Activated T-helper 1 cell treated with anti-CD3 and anti-CD28 coated beads, Interleukin-2, amount 50 U/mL, for 16 hours (primary cell): ENCODE measurements around the gene SCN4A.

Experiments
- DNase-seq, 2 donors: peaks; one replicate each; pipeline ENCODE4 v3.0.0-alpha.2; 2020; ENCODE audit warnings: low read depth in 1 of 2, low spot score in 1 of 2

The SCN4A gene

DNA sequence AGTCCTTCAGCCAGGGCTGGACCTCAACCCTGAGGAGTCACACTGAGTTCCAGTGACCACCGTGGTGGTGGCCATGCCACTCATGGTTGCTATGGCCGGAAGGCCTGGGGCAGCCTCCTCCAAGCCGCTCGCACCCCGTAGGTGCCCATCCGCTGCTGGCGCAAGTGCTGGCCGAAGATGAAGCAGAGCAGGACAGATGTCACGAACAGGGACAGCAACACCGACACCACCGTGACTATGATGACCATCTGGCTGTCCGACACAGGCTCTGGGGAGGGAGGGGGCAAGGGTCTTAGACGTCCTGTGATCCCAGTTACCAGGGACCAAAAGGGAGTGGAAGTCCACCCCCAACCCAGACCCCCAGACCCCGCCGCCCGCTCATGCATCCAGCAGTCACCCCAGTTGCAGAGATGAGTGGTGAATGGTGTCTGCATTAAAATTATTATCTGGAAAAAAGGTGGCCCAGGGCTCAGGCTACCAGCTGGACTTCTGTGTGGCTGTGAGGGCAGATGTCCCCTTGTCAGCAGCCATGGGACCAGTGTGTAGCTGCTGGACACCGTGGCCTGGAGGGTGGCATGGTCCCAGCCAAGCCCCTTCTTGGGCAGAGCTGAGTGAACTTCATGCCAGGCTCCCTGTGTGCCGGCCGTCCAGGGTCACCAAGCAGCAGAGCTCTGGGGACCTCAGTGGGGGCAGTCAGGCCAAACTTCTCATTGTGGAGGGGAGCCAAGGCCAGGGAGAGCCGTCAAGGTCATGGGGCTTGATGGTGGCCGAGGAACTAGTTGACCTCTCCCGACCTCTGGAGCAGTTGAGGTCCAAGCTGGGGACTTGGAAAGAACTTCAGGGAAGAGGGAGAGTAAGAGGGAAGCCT, 30.2 kb upstream of the SCN4A start:
- DNase-seq: no peak

- DNase-seq: no peak
These were observed 29.2 kb upstream of the SCN4A start for GRCh38 chr17:64001763-64002529.

DNA sequence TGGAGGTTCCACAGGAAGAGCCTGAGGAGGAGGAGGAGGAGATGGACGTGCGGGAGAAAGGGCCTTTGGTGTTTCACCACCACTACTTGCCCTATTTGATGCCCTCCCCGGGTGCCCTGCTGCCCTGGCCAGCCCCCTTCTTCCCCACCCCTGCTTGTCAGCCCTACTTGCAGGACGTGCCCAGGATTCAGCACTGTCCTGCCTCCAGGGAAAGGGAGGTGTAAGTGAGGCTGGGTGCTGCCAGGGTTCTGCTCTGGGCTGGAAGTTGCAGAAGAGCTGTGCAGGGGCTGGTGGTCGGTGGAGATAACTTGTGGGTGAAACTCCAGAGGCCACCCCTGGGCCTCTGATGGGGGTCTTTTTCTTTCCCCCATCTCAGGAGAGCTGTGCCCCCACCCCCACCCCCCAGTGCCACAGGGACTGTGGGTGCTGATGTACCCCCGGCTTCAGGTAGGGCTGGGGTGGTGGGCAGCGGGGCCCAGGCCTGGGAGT, 28.4 kb upstream of the SCN4A start:
- no peak for DNase-seq

- DNase-seq: no peak
These were observed 27.2 kb upstream of the SCN4A start for GRCh38 chr17:63999680-64000531.

DNA sequence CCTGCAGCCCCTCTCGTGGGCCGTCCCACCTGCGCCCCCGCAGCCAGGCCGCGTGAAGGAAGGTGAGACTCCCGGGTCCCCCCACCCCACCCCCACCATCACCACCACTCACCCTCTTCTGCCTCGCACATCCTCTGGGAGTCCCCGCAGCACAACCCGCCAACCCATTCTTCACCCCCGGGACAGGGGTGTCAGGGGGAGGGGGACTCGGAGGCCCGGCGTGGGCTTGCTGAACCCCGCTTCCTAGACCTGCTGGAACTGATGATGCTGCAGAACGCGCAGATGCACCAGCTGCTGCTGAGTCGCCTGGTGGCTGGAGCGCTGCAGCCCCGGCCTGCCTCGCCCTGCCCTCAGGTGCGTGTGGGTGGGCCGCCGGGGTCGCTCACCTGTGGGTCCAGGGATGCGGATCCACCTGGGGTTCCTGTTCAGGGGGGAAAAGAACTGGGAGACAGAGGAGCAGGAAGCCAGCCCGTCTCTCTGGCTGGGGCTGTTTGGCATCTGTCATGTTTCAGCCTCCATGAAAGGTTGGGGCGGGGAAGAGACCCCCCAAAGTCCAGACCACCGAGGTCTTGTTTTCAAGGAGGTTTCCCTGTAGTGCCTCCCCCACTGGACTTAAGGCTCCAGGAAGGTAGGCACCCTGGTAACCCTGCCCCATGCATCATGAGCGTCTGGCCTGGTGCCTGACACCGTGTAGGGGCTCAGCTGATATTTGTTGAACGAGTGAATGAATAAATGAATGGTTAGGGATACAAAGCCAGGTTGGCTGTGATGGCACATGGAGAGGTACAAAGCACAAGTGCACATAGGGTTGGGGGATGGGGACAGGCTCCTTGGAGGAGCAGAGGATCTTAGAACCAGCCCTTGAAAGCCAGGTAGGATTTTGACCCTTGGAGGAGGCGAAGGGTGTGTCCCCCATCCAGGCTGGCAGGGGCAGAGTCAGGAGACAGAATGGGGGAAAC, 26.3 kb upstream of the SCN4A start:
- no peak for DNase-seq

GRCh38 chr17:63998050-63998720, 25.5 kb upstream of the SCN4A start, which contains the start of gene PRR29:
Gene PRR29, plus strand, starts transcription at chr17:63998351. Its CDS starts 14 bp downstream, at chr17:63998365.
- peak; percentile 48 to 58 for DNase-seq

DNA sequence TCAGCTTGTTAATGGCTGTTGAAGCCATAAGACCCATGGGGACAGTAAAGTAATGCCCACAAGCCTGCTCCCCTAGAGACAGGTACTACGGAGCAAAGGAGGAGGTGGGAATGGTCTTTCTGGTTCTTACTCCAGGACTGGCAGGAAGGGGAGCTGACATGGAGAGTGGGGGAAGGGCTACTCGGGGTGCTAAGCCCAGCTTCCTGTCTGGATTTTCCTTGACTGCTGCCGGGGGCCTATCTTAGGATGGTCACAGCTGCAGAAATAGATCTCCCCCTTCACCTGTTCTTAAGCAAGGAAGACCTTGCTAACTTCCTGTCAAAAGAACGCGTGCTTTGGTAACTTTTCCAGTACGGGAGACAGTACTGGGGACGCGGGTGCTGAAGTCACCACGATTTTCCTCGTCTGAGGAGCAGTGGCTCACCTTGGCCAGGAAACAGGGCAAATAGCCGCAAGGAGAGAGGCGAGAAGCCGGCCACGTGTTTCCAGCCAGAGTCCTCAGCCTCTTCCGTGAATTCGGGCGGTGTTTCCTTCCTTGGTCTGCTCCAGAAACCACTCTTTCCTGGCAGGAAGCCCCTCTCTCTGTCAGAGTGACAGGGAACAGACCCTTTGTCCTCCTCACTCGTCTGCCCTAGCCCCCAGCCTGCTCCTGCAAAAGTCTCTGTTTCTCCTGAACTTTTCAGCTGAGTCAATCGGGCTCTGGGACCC, 24.8 kb upstream of the SCN4A start:
- DNase-seq: no peak

DNA sequence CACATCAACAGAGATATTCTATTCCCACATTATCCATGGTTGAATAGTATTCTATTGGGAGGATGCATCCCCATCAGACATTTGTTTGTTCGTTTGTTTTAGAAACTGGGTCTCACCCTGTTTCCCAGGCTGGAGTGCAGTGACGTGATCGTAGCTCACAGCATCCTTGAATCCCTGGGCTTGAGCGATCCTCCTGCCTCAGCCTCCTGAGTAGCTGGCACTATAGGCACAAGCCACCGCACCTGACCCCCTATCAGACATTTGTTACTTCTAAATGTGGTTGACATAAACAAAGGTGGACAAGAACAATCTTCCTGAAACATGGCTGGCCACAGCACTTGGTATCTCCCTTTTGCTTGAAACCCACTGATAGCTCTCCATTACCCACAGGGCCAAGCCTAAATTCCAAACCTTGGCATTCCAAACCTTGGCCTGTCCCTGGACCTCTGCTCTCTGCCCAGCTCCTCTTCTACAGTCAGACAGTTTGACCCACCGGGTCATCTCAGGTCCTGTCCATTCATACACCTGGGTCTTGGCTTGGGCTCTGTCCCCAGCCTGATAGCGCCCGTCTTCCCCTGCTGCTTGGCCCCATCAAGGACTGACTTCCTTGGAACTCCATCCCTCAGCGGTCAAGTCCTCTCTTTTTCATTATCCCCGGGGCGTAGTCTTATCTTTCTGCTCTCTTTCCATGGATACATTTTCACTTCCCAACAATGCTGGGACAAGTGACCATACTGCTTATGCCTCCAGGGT, 23.9 kb upstream of the SCN4A start:
- DNase-seq: no peak

- DNase-seq: no peak
These were observed 22.9 kb upstream of the SCN4A start for GRCh38 chr17:63995626-63996025.

- no peak for DNase-seq
These were observed 20.8 kb upstream of the SCN4A start for GRCh38 chr17:63993368-63993985.

DNA sequence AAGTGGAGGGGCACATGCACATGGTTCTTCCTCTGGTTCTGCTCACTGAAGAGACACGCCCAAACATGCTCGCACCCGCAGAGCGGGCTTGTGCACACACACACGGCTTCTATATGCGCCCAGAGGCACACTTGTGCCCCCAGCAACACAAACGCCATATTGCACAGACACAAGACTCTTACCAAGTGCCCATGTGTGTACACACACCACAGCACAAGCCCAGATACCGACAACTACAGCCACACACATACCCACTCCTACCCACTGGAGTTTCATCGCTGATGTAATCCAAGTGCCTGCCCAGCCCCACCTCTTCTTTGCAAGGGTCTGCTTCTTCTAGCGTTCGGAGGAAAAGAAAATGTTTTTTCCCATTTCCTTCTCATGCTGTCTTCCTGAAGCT, 18.9 kb upstream of the SCN4A start:
- no peak for DNase-seq

DNA sequence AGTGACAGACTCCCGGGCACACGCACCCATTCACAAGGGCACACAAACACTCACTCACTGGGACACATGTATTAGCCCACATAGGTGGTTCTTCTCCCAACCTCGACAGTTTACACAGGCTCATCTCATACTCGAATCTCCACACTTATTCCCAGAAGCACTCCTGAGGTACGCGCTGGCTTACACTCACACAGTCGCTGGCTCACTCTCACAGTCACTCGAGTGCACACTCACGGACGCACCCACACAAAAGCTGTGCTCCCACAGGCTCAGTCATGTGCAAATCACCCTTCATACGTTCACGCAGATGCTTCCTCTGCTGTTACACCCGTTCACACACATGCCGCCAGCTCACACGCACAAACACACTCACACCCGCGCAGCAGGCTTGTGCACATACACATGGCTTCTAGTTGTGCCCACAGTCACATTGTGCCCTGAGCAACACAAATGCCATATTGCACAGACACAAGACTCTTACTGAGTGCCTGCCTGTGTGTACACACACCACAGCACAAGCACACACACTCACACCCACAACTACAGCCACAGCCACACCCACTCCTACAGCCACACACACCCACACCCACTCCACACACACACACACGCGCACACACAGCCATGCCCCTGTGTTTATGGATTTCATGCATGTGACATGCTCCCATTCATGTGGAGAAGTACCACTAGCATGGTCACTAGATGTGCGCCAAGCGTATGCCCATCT, 17.1 kb upstream of the SCN4A start:
- DNase-seq: no peak

DNA sequence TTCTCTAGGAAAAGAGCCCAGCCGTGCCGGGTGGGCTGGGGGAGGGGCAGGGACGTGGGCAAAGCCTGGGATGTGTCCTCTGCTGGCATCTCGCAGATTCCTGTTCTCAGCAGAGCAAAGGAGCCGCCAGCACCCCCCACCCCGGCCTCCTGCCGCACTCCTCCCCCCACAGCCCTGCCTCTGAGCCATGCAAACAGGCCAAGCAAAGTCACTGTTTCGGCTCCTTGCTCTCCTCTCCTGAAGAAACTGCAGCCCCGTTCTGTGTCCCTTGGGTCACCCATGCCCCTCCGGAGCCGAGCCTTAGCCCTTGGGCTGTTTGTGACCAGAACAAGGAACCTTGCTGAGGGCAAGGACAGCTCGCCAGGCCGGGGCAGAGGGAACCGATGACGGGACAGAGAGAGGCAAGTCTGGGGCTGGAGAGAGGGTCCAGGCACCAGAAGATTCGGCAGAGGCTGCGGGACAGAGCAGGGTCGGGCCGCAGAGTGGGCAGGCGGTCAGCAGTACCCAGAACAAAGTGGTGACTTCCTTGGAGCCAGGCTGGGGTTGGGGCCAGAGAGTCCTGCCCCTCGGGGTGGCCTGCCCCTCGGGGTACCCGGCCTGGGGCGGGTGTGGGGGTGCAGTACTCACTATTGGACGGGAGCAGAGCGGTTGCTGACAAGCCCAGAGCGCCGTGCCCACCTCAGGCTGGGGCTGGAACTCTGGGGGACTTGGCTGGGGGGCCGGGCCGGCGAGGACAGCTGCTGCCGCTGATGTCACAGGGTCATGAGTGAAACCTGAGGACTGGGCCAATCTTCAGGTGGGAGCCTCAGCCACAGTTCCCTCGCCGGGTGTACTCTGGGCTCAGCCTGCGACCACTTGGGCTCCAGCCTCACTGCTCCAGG, 16.3 kb upstream of the SCN4A start:
- DNase-seq: no peak

- no peak for DNase-seq
These were observed 15.4 kb upstream of the SCN4A start for GRCh38 chr17:63988127-63988478.

- DNase-seq: no peak
These were observed 14.8 kb upstream of the SCN4A start for GRCh38 chr17:63987221-63988126.
